Mucosa of descending colon (tissue), 3 donors: ENCODE results near the gene SIRT2. TPM values are rescaled to one million over a fixed set of nuclear protein-coding genes. Genes with fewer than 3 reads are reported as not detected.

Experiments
- ATAC-seq: fragments of 200-7000 bp; cut with Tn5 transposase; one replicate; pipeline ENCODE4 v1.9.1; 2020; ENCODE audit warnings: mild to moderate bottlenecking, moderate library complexity
- DNase-seq, 3 donors: peaks; one replicate each; pipeline ENCODE4 v3.0.0-alpha.2; 2020
- H3K36me3 ChIP-seq: fragments of 200-600 bp; one replicate; pipeline ENCODE4 v1.8.0; 2021; ENCODE audit warnings: low read depth, mild to moderate bottlenecking
- H3K4me1 ChIP-seq: fragments of 200-600 bp; one replicate; pipeline ENCODE4 v1.8.0; 2021; ENCODE audit warnings: low read depth, mild to moderate bottlenecking
- H3K4me3 ChIP-seq: fragments of 200-600 bp; one replicate; pipeline ENCODE4 v1.8.0; 2021; ENCODE audit warnings: mild to moderate bottlenecking
- H3K9me3 ChIP-seq: fragments of 200-600 bp; one replicate; pipeline ENCODE4 v1.8.0; 2021; ENCODE audit warnings: mild to moderate bottlenecking
- CTCF ChIP-seq: fragments of 200-600 bp; IDR thresholded peaks from one replicate; pipeline ENCODE4 v1.8.0; 2022; ENCODE audit warnings: antibody characterized with exemption, mild to moderate bottlenecking
- intact Hi-C, 2 donors: fragments of 100-400 bp; cut with DNase I in 1 of 2; cut with micrococcal nuclease in 1 of 2; formaldehyde crosslinking; loops; one replicate each; pipeline versions ENCODE4 v1.11.0 to v1.11.1; 2022; cut with DNase I, micrococcal nuclease
- total RNA-seq, 3 donors: library from RNA; stranded (reverse); fragmentation: NEBNext Ultra II Directional in 2 of 3; extraction: Animal tissue kit (Norgen Biotek cat#: 25700) in 2 of 3; gene quantifications; one replicate each; pipeline versions ENCODE4 v1.2.1 to v1.2.4, GENCODE V29; 2021 to 2023
- donor health status: DM: no; HTN: no; CAD: no; lungs with moderate emphysema.
- donor health status: DM: no; HTN: no; CAD: no.
- donor health status: DM: no; HTN: yes; CAD: no.

Gene SIRT2
- total RNA-seq, 3 donors from 2014 or later, result 32.3 to 67.2 (median 35.8) TPM

GRCh38 chr19:38842439-38843174, 56.8 kb downstream of the SIRT2 start:
- Histone ChIP-seq H3K4me3 (no peak overlapping the region), H3K4me1 (peaks cover 9% of the 10 kb centered on the region), H3K9me3 (no peaks in the 10 kb centered on the region), H3K36me3 (peaks cover 64% of the 10 kb centered on the region)
- intact Hi-C loops, result no loop called here
- DNase-seq, result peak; percentile 37 to 69 (median 39)
- no peak for TF ChIP-seq CTCF
- peak; percentile 70 for ATAC-seq

- ATAC-seq, result peak; percentile 9
- intact Hi-C loops, result no loop called here
- no peak for TF ChIP-seq CTCF
- no peak for DNase-seq
- Histone ChIP-seq H3K9me3 (no peaks in the 10 kb centered on the region), H3K36me3 (peaks cover 67% of the 10 kb centered on the region), H3K4me3 (no peak overlapping the region), H3K4me1 (peaks cover 3% of the 10 kb centered on the region)
Measured at GRCh38 chr19:38841787-38842438, 57.5 kb downstream of the SIRT2 start.

- Histone ChIP-seq H3K4me3 (no peak overlapping the region), H3K36me3 (peaks cover 60% of the 10 kb centered on the region), H3K9me3 (no peaks in the 10 kb centered on the region), H3K4me1 (peaks cover 3% of the 10 kb centered on the region)
- no peak for ATAC-seq
- no peak for DNase-seq
- no peak for TF ChIP-seq CTCF
- intact Hi-C loops, result no loop called here
Measured at GRCh38 chr19:38841180-38841766, 58.1 kb downstream of the SIRT2 start.

GRCh38 chr19:38840583-38840968, 58.8 kb downstream of the SIRT2 start:
- Histone ChIP-seq H3K4me3 (no peak overlapping the region), H3K9me3 (no peaks in the 10 kb centered on the region), H3K36me3 (peaks cover 58% of the 10 kb centered on the region), H3K4me1 (no peaks in the 10 kb centered on the region)
- ATAC-seq, result no peak
- no peak for TF ChIP-seq CTCF
- DNase-seq, result no peak
- intact Hi-C loops, result no loop called here

- DNase-seq, result no peak
- Histone ChIP-seq H3K4me3 (no peak overlapping the region), H3K9me3 (no peaks in the 10 kb centered on the region), H3K36me3 (peaks cover 53% of the 10 kb centered on the region), H3K4me1 (no peaks in the 10 kb centered on the region)
- no peak for TF ChIP-seq CTCF
- intact Hi-C loops, result no loop called here
- no peak for ATAC-seq
Measured at GRCh38 chr19:38839816-38840582, 59.4 kb downstream of the SIRT2 start.
